H1 (cell line): ENCODE results near the gene MACROD1. TPM values are rescaled to one million over a fixed set of nuclear protein-coding genes. Genes with fewer than 3 reads are reported as not detected.

Experiments used
- CTCF ChIA-PET: fragments of 300-600 bp; sonication (Branson Sonifier 250); formaldehyde crosslinking; loops from one replicate; lab custom pipeline; 2021; ENCODE audit not compliant: partially characterized antibody; lab: Charles Lee
- POLR2A ChIA-PET: fragments of 300-600 bp; sonication (Branson Sonifier 250); formaldehyde crosslinking; loops from one replicate; lab custom pipeline; 2021; ENCODE audit warnings: inconsistent platforms; ENCODE audit not compliant: partially characterized antibody; lab: Charles Lee
- DNase-seq, 2 experiments: peaks; one replicate each; pipeline versions ENCODE4 v3.0.0 to v3.0.0-alpha.2; 2010 to 2022; ENCODE audit warnings: low spot score in 2 of 2, low read depth in 1 of 2, mixed read lengths in 1 of 2
- FAIRE-seq: peaks from 2 replicates; lab custom pipeline; 2011; peaks lifted over from hg19 to GRCh38; lab: Jason Lieb, UNC
- H2AFZ ChIP-seq: 2 replicates; pipeline ENCODE4 v1.8.1; 2012; ENCODE audit warnings: low read length, inconsistent platforms
- H2AK5ac ChIP-seq: 2 replicates; pipeline ENCODE4 v1.6.1; 2013; ENCODE audit warnings: low read depth, low read length
- H2BK120ac ChIP-seq: replicated peaks from 2 replicates; pipeline ENCODE3; 2013; ENCODE audit warnings: low read depth, low read length, inconsistent platforms
- H2BK12ac ChIP-seq: 2 replicates; pipeline ENCODE4 v1.6.1; 2013; ENCODE audit warnings: low read depth, low read length
- H2BK15ac ChIP-seq: 2 replicates; pipeline ENCODE4 v1.6.1; 2013; ENCODE audit warnings: low read length
- H2BK20ac ChIP-seq: 2 replicates; pipeline ENCODE4 v1.6.1; 2013; ENCODE audit warnings: low read length
- H2BK5ac ChIP-seq: 2 replicates; pipeline ENCODE4 v1.6.1; 2013; ENCODE audit warnings: low read depth, low read length
- H3K14ac ChIP-seq: 2 replicates; pipeline ENCODE4 v1.6.1; 2013; ENCODE audit warnings: inconsistent platforms; ENCODE audit not compliant: insufficient read length
- H3K18ac ChIP-seq: 2 replicates; pipeline ENCODE4 v1.6.1; 2013; ENCODE audit warnings: low read length; ENCODE audit errors: extremely low read depth
- H3K23ac ChIP-seq: 2 replicates; pipeline ENCODE4 v1.6.1; 2013; ENCODE audit warnings: inconsistent platforms; ENCODE audit not compliant: insufficient read length
- H3K23me2 ChIP-seq: 2 replicates; pipeline ENCODE4 v1.6.1; 2013; ENCODE audit warnings: low read depth, low read length
- H3K27ac ChIP-seq: 2 replicates; pipeline ENCODE4 v1.6.1; 2011; ENCODE audit warnings: low read depth, low read length, inconsistent platforms
- H3K27me3 ChIP-seq, 4 experiments: replicated peaks in 1 of 4; 1 replicate in 1 of 4; 2 replicates in 3 of 4; pipeline versions ENCODE4 v1.6.1 to v1.8.1; 2011 to 2013; ENCODE audit warnings: low read length in 3 of 4, mild to moderate bottlenecking in 3 of 4, inconsistent platforms in 2 of 4, mixed read lengths in 2 of 4, moderate library complexity in 1 of 4; ENCODE audit not compliant: control insufficient read depth in 3 of 4, insufficient read depth in 3 of 4; ENCODE audit errors: extremely low read depth in 1 of 4
- H3K36me3 ChIP-seq, 4 experiments: 2 replicates each; pipeline versions ENCODE4 v1.6.1 to v1.8.1; 2011 to 2013; ENCODE audit warnings: mild to moderate bottlenecking in 4 of 4, low read length in 3 of 4, moderate library complexity in 2 of 4, control low read depth in 1 of 4, inconsistent platforms in 1 of 4; ENCODE audit not compliant: insufficient read depth in 4 of 4, control insufficient read depth in 2 of 4
- H3K4ac ChIP-seq: replicated peaks from 2 replicates; pipeline ENCODE3; 2013; ENCODE audit warnings: low read length, low read depth, mixed read lengths, inconsistent platforms; ENCODE audit not compliant: insufficient read length
- H3K4me1 ChIP-seq, 4 experiments: replicated peaks in 1 of 4; 1 replicate in 1 of 4; 2 replicates in 3 of 4; pipeline versions ENCODE4 v1.6.1 to v1.8.1; 2011 to 2013; ENCODE audit warnings: low read length in 3 of 4, inconsistent platforms in 2 of 4, mixed read lengths in 1 of 4; ENCODE audit not compliant: insufficient read depth in 4 of 4, control insufficient read depth in 3 of 4
- H3K4me2 ChIP-seq, 2 experiments: 2 replicates each; pipeline versions ENCODE4 v1.6.1 to v1.8.1; 2011 to 2013; ENCODE audit warnings: low read depth in 2 of 2, low read length in 2 of 2, control low read depth in 1 of 2, inconsistent platforms in 1 of 2, mild to moderate bottlenecking in 1 of 2; ENCODE audit not compliant: insufficient read depth in 1 of 2
- H3K4me3 ChIP-seq, 4 experiments: fragments of 200-600, 300-600 bp in 1 of 4; sonication (generic), shearing (Covaris generic), sonication (Bioruptor Twin) in 1 of 4; 2 replicates each; pipeline versions ENCODE4 v1.5.1 to v1.8.1; 2011 to 2016; ENCODE audit warnings: low read length in 4 of 4, low read depth in 3 of 4, control low read depth in 2 of 4, inconsistent platforms in 2 of 4, mild to moderate bottlenecking in 2 of 4, mixed read lengths in 1 of 4, moderate library complexity in 1 of 4; ENCODE audit not compliant: insufficient read depth in 2 of 4; ENCODE audit errors: extremely low read depth in 1 of 4
- H3K56ac ChIP-seq: replicated peaks from 2 replicates; pipeline ENCODE3; 2013; ENCODE audit warnings: low read depth, mild to moderate bottlenecking, mixed read lengths, low read length, inconsistent platforms; ENCODE audit not compliant: insufficient read length
- H3K79me1 ChIP-seq: 2 replicates; pipeline ENCODE4 v1.6.1; 2013; ENCODE audit warnings: low read depth, low read length, control low read depth
- H3K79me2 ChIP-seq, 2 experiments: 2 replicates each; pipeline versions ENCODE4 v1.6.1 to v1.8.1; 2012 to 2013; ENCODE audit warnings: low read length in 2 of 2, mild to moderate bottlenecking in 2 of 2, inconsistent platforms in 1 of 2; ENCODE audit not compliant: insufficient read depth in 2 of 2, control insufficient read depth in 1 of 2
- H3K9ac ChIP-seq, 4 experiments: replicated peaks in 1 of 4; 1 replicate in 1 of 4; 2 replicates in 3 of 4; pipeline versions ENCODE4 v1.6.1 to v1.8.1; 2011 to 2013; ENCODE audit warnings: low read depth in 3 of 4, low read length in 3 of 4, control low read depth in 2 of 4, mild to moderate bottlenecking in 2 of 4, moderate library complexity in 2 of 4, inconsistent platforms in 1 of 4; ENCODE audit errors: extremely low read depth in 1 of 4
- H3K9me3 ChIP-seq, 2 experiments: 2 replicates each; pipeline versions ENCODE4 v1.6.1 to v1.8.1; 2012 to 2013; ENCODE audit warnings: mild to moderate bottlenecking in 2 of 2, moderate library complexity in 2 of 2, control low read depth in 1 of 2, inconsistent platforms in 1 of 2, low read depth in 1 of 2, low read length in 1 of 2, mixed read lengths in 1 of 2; ENCODE audit not compliant: insufficient read depth in 2 of 2
- H4K20me1 ChIP-seq, 2 experiments: replicated peaks in 1 of 2; 2 replicates each; pipeline versions ENCODE3 to v1.8.1; 2011 to 2013; ENCODE audit warnings: inconsistent platforms in 2 of 2, low read length in 2 of 2, mild to moderate bottlenecking in 1 of 2; ENCODE audit not compliant: insufficient read depth in 2 of 2, control insufficient read depth in 1 of 2
- H4K5ac ChIP-seq: 2 replicates; pipeline ENCODE4 v1.6.1; 2013; ENCODE audit warnings: low read length, low read depth, mixed read lengths, inconsistent platforms; ENCODE audit not compliant: insufficient read length
- H4K8ac ChIP-seq: 2 replicates; pipeline ENCODE4 v1.8.0; 2013; ENCODE audit warnings: mild to moderate bottlenecking, moderate library complexity, low read length, inconsistent platforms; ENCODE audit not compliant: insufficient read depth; ENCODE audit errors: extremely low read depth
- H4K91ac ChIP-seq: replicated peaks from 2 replicates; pipeline ENCODE3; 2013; ENCODE audit warnings: low read length, mixed read lengths, inconsistent platforms; ENCODE audit not compliant: insufficient read length
- ATF3 ChIP-seq: IDR thresholded peaks from 2 replicates; pipeline ENCODE4 v1.6.1; 2011; ENCODE audit warnings: low read depth, mild to moderate bottlenecking, low read length; ENCODE audit not compliant: insufficient read depth
- BACH1 ChIP-seq: IDR thresholded peaks from 2 replicates; pipeline ENCODE4 v1.6.1; 2012; ENCODE audit warnings: low read length, improper control_type of control experiment
- CEBPB ChIP-seq: IDR thresholded peaks from 2 replicates; pipeline ENCODE4 v1.6.1; 2012; ENCODE audit warnings: low read depth, low read length
- KDM4A ChIP-seq: IDR thresholded peaks from one replicate; pipeline ENCODE4 v1.7.1; 2012; ENCODE audit warnings: low read depth, mild to moderate bottlenecking, moderate library complexity, low read length, inconsistent platforms; ENCODE audit not compliant: severe bottlenecking
- KDM5A ChIP-seq: fragments of 200-600 bp; IDR thresholded peaks from 2 replicates; pipeline ENCODE4 v1.7.1; 2012; ENCODE audit warnings: mild to moderate bottlenecking, low read length, inconsistent platforms, mixed read lengths
- MAX ChIP-seq: IDR thresholded peaks from 2 replicates; pipeline ENCODE4 v1.6.1; 2012; ENCODE audit warnings: inconsistent platforms
- RAD21 ChIP-seq, 2 experiments: IDR thresholded peaks in 1 of 2; conservative IDR thresholded peaks in 1 of 2; 2 replicates each; pipeline ENCODE4 v1.6.1; 2011; ENCODE audit warnings: low read depth in 2 of 2, low read length in 2 of 2, improper control_type of control experiment in 1 of 2, inconsistent platforms in 1 of 2, mild to moderate bottlenecking in 1 of 2, moderate library complexity in 1 of 2
- SIN3A ChIP-seq, 2 experiments: IDR thresholded peaks in 1 of 2; conservative IDR thresholded peaks in 1 of 2; 2 replicates each; pipeline ENCODE4 v1.6.1; 2011 to 2012; ENCODE audit warnings: low read length in 2 of 2, improper control_type of control experiment in 1 of 2, low read depth in 1 of 2, mild to moderate bottlenecking in 1 of 2
- SIRT6 ChIP-seq: IDR thresholded peaks from one replicate; pipeline ENCODE4 v1.7.1; 2012; ENCODE audit warnings: low read length, inconsistent platforms
- SP1 ChIP-seq: IDR thresholded peaks from 2 replicates; pipeline ENCODE4 v1.6.1; 2011; ENCODE audit warnings: low read depth, low read length
- SP2 ChIP-seq: IDR thresholded peaks from 2 replicates; pipeline ENCODE4 v1.6.1; 2012; ENCODE audit warnings: mild to moderate bottlenecking, low read length, inconsistent platforms
- SP4 ChIP-seq: IDR thresholded peaks from 2 replicates; pipeline ENCODE4 v1.6.1; 2012; ENCODE audit warnings: low read length, inconsistent platforms
- SUZ12 ChIP-seq: fragments of 200-600 bp; sonication (generic); IDR thresholded peaks from 2 replicates; pipeline ENCODE4 v1.6.1; 2012; ENCODE audit warnings: mild to moderate bottlenecking, inconsistent platforms, low read length, moderate library complexity, mixed read lengths
- WGBS, 2 experiments: shearing (Covaris generic) in 1 of 2; methylation state at CpG; one replicate each; pipeline versions ENCODE4 v1.1.6 to v1.1.7; 2013 to 2015; ENCODE audit warnings: low lambda C conversion rate in 2 of 2, mixed read lengths in 2 of 2, inconsistent platforms in 1 of 2, low coverage in 1 of 2, missing lambda C conversion rate in 1 of 2; ENCODE audit not compliant: insufficient replicate concordance in 2 of 2, insufficient coverage in 1 of 2, insufficient read length in 1 of 2; ENCODE audit errors: extremely low coverage in 1 of 2, missing lambda C conversion rate in 1 of 2; 5-methylcytosine and 5-hydroxymethylcytosine counted together
- polyA plus RNA-seq, 7 experiments: library from polyadenylated mRNA; depleted of rRNA in 3 of 7; stranded (reverse) in 5 of 7; unstranded in 2 of 7; fragments of >200 nt in 5 of 7; fragments of 200-250 nt in 2 of 7; gene quantifications; 1 replicate in 5 of 7; 2 replicates in 1 of 7; 4 replicates in 1 of 7; pipeline versions ENCODE4 v1.2.1 to v1.2.3, GENCODE V29; 2011 to 2013; ENCODE audit warnings: missing spikeins in 2 of 7, mixed read lengths in 2 of 7
- total RNA-seq: library from RNA; stranded (reverse); fragmentation: NEBNext Ultra II Directional; extraction: Animal tissue kit (Norgen Biotek cat#: 25700); gene quantifications from 2 replicates; pipeline ENCODE4 v1.2.1, GENCODE V29; 2021

The MACROD1 gene
- total and polyA plus RNA-seq, 2 of the 8 experiments (the other 6 are each of a cell fraction or from before 2014, with no cell fraction given), result 19.5 to 34.1 TPM

- Histone ChIP-seq H3K27ac (no peak overlapping the region), H3K23ac (no peak overlapping the region), H3K79me2 (no peaks in the 10 kb centered on the region; a peak in 1 of 4 replicates), H3K23me2 (peaks cover 4% of the 10 kb centered on the region; the same call in 1 of the 2 replicates), H3K18ac (no peak overlapping the region), H3K4ac (no peak overlapping the region), H3K79me1 (no peaks in the 10 kb centered on the region), H2BK15ac (no peak overlapping the region), H3K56ac (no peak overlapping the region), H4K5ac (no peak overlapping the region), H2AK5ac (no peak overlapping the region), H3K36me3 (no peaks in the 10 kb centered on the region; a peak in 1 of 8 replicates), H2BK12ac (no peak overlapping the region), H4K8ac (no peak overlapping the region), H3K9ac (no peak overlapping the region), H2BK120ac (no peak overlapping the region), H2BK20ac (no peak overlapping the region), H3K9me3 (no peaks in the 10 kb centered on the region), H3K4me2 (no peak overlapping the region), H3K14ac (no peak overlapping the region), H3K4me1 (peaks cover 2 to 19% (median 10%) of the 10 kb centered on the region in 4 experiments; a peak in 6 of 7 replicates), H3K27me3 (peaks cover 0 to 16% (median 0%) of the 10 kb centered on the region in 4 experiments; a peak in 1 of 7 replicates), H3K4me3 (no peak overlapping the region), H4K20me1 (peaks cover 15 to 31% of the 10 kb centered on the region in 2 experiments), H2AFZ (no peak overlapping the region), H4K91ac (no peak overlapping the region), H2BK5ac (no peak overlapping the region)
- FAIRE-seq (no peak), DNase-seq (no peak)
- 95% methylated on average over 8 of the region's 8 CpGs; no CpG with 5 or more reads in 1 of the 2 experiments for WGBS, 2 experiments
- CTCF ChIA-PET, result interaction anchor here (0.5 to 14.9 kb wide), 15 partner anchors 13 to 1479 kb away, joined by 3 to 291 read pairs (median 18); partner anchors contain the start of genes FLRT1 and MACROD1
- POLR2A ChIA-PET, result no interaction called here
- TF ChIP-seq SP1 (no peak), KDM5A (no peak), KDM4A (no peak), SIN3A (conservative IDR thresholded peaks at IDR 0.05 in 1 of 2, IDR thresholded peaks at IDR 0.05 in 1 of 2; ENCODE audit: low read depth in 1 of 2, low read length in 2 of 2) (no peak), SP2 (no peak), CEBPB (no peak), RAD21 (IDR thresholded peaks at IDR 0.05 in 1 of 2, conservative IDR thresholded peaks at IDR 0.05 in 1 of 2; ENCODE audit: low read depth in 2 of 2, low read length in 2 of 2) (no peak), SUZ12 (no peak), MAX (no peak), BACH1 (no peak), SP4 (no peak), ATF3 (no peak), SIRT6 (no peak)
These were observed 14.6 kb downstream of the MACROD1 start for GRCh38 chr11:64151337-64151736.
